Activated gamma-delta T cell treated with anti-CD3 and anti-CD28 coated beads, Interleukin-2, amount 50 U/mL, for 16 hours (primary cell): ENCODE data around the gene EGFR.

Source experiments
- DNase-seq: peaks from one replicate; pipeline ENCODE4 v3.0.0-alpha.2; 2020; ENCODE audit warnings: low read depth

Gene EGFR

GRCh38 chr7:55250313-55250712 is 231.5 kb downstream of the EGFR start:
- no peak for DNase-seq

GRCh38 chr7:55251313-55251712 is 232.5 kb downstream of the EGFR start:
- no peak for DNase-seq

GRCh38 chr7:55251911-55252310 is 233.1 kb downstream of the EGFR start:
- DNase-seq: no peak

- DNase-seq: no peak
Measured at GRCh38 chr7:55252386-55252785, 233.6 kb downstream of the EGFR start.

- DNase-seq: no peak
Measured at GRCh38 chr7:55253188-55253587, 234.4 kb downstream of the EGFR start.

GRCh38 chr7:55254242-55254595 is 235.4 kb downstream of the EGFR start:
- no peak for DNase-seq

GRCh38 chr7:55254596-55255495 is 236.0 kb downstream of the EGFR start:
- DNase-seq: peak; percentile 50

GRCh38 chr7:55255496-55256445 is 237.0 kb downstream of the EGFR start:
- peak; percentile 48 for DNase-seq

GRCh38 chr7:55258631-55259030 is 239.8 kb downstream of the EGFR start:
- no peak for DNase-seq

- DNase-seq: no peak
Measured at GRCh38 chr7:55260171-55260570, 241.4 kb downstream of the EGFR start.

GRCh38 chr7:55260676-55261385 is 242.0 kb downstream of the EGFR start:
- DNase-seq: no peak
